ENCODE measurements around the gene USP38.

DNA sequence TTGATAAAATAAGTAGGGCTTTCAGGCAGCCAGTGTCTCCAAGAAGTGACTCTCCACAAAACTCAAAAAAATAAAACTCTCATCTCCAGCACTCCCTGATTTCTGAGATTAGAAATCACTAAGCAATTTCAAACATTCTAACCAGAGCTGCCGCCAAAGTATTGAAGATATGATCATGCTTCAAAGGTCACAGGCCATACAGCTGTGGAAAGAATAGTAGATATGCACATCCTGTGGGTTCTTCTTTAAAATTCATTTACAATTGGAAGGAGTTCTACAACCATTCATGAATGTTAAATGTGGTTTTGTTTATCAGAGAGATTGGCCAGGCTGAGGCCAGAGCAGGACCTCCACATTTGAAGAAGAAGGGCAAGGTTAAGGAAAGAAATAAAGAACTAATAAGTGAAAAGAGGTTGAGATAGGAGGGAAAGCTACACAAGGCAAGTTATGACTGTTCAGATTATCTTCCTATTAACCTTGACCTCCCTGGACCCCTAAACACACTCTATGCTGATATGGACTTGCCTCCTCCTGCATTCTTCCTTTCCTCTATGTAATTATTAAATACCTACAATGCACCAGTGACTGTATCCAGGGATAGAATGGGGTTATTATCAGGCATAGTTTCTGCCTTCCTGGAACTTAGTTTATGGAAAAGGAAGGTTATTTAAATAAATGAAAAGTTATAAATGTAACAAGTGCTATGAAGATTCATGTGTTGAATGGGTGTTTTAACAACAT is 56.4 kb downstream of the USP38 start:
- TF ChIP-seq, protein P1, sequence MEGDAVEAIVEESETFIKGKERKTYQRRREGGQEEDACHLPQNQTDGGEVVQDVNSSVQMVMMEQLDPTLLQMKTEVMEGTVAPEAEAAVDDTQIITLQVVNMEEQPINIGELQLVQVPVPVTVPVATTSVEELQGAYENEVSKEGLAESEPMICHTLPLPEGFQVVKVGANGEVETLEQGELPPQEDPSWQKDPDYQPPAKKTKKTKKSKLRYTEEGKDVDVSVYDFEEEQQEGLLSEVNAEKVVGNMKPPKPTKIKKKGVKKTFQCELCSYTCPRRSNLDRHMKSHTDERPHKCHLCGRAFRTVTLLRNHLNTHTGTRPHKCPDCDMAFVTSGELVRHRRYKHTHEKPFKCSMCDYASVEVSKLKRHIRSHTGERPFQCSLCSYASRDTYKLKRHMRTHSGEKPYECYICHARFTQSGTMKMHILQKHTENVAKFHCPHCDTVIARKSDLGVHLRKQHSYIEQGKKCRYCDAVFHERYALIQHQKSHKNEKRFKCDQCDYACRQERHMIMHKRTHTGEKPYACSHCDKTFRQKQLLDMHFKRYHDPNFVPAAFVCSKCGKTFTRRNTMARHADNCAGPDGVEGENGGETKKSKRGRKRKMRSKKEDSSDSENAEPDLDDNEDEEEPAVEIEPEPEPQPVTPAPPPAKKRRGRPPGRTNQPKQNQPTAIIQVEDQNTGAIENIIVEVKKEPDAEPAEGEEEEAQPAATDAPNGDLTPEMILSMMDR (IDR thresholded peaks at IDR 0.05; ENCODE audit: poor library complexity) = no peak
- TF ChIP-seq EZH2phosphoT487 (IDR thresholded peaks at IDR 0.05; ENCODE audit: low read depth, severe bottlenecking, unreplicated experiment) (no peak), EZH2 (IDR thresholded peaks at IDR 0.05; ENCODE audit: borderline replicate concordance) (no peak)

All from hepatocyte (in vitro differentiated cells).